IMR-90 (cell line): ENCODE data around the gene ELP4.

Experiments used
- BHLHE40 ChIP-seq: fragments of 150-350 bp; IDR thresholded peaks from 2 replicates; pipeline ENCODE4 v1.6.1; 2016; ENCODE audit warnings: mild to moderate bottlenecking, low read depth, low read length
- CEBPB ChIP-seq: IDR thresholded peaks from 2 replicates; pipeline ENCODE4 v1.6.1; 2012; ENCODE audit warnings: low read depth, low read length, improper control_type of control experiment
- CTCF ChIP-seq: conservative IDR thresholded peaks from 2 replicates; pipeline ENCODE4 v1.5.1; 2012; ENCODE audit warnings: mild to moderate bottlenecking, low read depth, low read length, improper control_type of control experiment
- ELK1 ChIP-seq: fragments of 150-350 bp; IDR thresholded peaks from 2 replicates; pipeline ENCODE4 v1.6.1; 2016; ENCODE audit warnings: low read depth, mild to moderate bottlenecking, low read length, moderate library complexity, borderline replicate concordance
- POLR2A ChIP-seq: IDR thresholded peaks from 2 replicates; pipeline ENCODE4 v1.6.1; 2012; ENCODE audit warnings: mild to moderate bottlenecking, low read depth, low read length
- RAD21 ChIP-seq: IDR thresholded peaks from 2 replicates; pipeline ENCODE4 v1.6.1; 2012; ENCODE audit warnings: low read length, improper control_type of control experiment
- SMC3 ChIP-seq: fragments of 150-350 bp; IDR thresholded peaks from 2 replicates; pipeline ENCODE4 v1.6.1; 2016; ENCODE audit warnings: low read depth, mild to moderate bottlenecking, antibody characterized with exemption, low read length, moderate library complexity

GRCh38 chr11:31815711-31816467, 306.3 kb downstream of the ELP4 start:
- TF ChIP-seq BHLHE40 (no peak), CTCF (no peak), POLR2A (no peak), RAD21 (no peak), SMC3 (no peak), CEBPB (no peak), ELK1 (no peak)
